ENCODE measurements around the gene ERP44.
"Not testable (repeated sequence)": the region's sequence is repeated elsewhere in the genome, so short reads cannot be mapped to it uniquely, and the experiment has no call there.

ERP44 gene

GRCh38 chr9:100100146-100100667, 1.4 kb upstream of the ERP44 start:
- no peak for DNase-seq (ENCODE audit: low read depth)

GRCh38 chr9:100099722-100100042, 882 bp upstream of the ERP44 start:
- no peak for DNase-seq (ENCODE audit: low read depth)

GRCh38 chr9:100098046-100098886, 534 bp downstream of the ERP44 start:
- no peak for DNase-seq (ENCODE audit: low read depth)

GRCh38 chr9:100096378-100096916, 2.4 kb downstream of the ERP44 start:
- DNase-seq (ENCODE audit: low read depth) = no peak

GRCh38 chr9:100094411-100094810, 4.4 kb downstream of the ERP44 start:
- DNase-seq (ENCODE audit: low read depth) = not testable (repeated sequence)

GRCh38 chr9:100092066-100092465, 6.7 kb downstream of the ERP44 start:
- DNase-seq (ENCODE audit: low read depth) = no peak

GRCh38 chr9:100091650-100092049, 7.2 kb downstream of the ERP44 start:
- no peak for DNase-seq (ENCODE audit: low read depth)

- DNase-seq (ENCODE audit: low read depth) = no peak
These were observed 7.9 kb downstream of the ERP44 start for GRCh38 chr9:100090880-100091279.

- DNase-seq (ENCODE audit: low read depth) = no peak
These were observed 10.6 kb downstream of the ERP44 start for GRCh38 chr9:100088202-100088601.

GRCh38 chr9:100087218-100087617, 11.6 kb downstream of the ERP44 start:
- no peak for DNase-seq (ENCODE audit: low read depth)

GRCh38 chr9:100086097-100086635, 12.6 kb downstream of the ERP44 start:
- DNase-seq (ENCODE audit: low read depth) = no peak

GRCh38 chr9:100084734-100085133, 14.1 kb downstream of the ERP44 start:
- no peak for DNase-seq (ENCODE audit: low read depth)

- DNase-seq (ENCODE audit: low read depth) = no peak
These were observed 14.7 kb downstream of the ERP44 start for GRCh38 chr9:100084128-100084453.

- DNase-seq (ENCODE audit: low read depth) = no peak
These were observed 15.2 kb downstream of the ERP44 start for GRCh38 chr9:100083448-100084127.

GRCh38 chr9:100082782-100083181, 16.0 kb downstream of the ERP44 start:
- DNase-seq (ENCODE audit: low read depth) = peak; percentile 55

GRCh38 chr9:100076256-100076655, 22.5 kb downstream of the ERP44 start:
- not testable (repeated sequence) for DNase-seq (ENCODE audit: low read depth)

GRCh38 chr9:100074989-100075388, 23.8 kb downstream of the ERP44 start:
- no peak for DNase-seq (ENCODE audit: low read depth)

- no peak for DNase-seq (ENCODE audit: low read depth)
These were observed 24.7 kb downstream of the ERP44 start for GRCh38 chr9:100074093-100074492.

- DNase-seq (ENCODE audit: low read depth) = no peak
These were observed 26.0 kb downstream of the ERP44 start for GRCh38 chr9:100072805-100073204.

GRCh38 chr9:100071271-100071670, 27.5 kb downstream of the ERP44 start:
- no peak for DNase-seq (ENCODE audit: low read depth)

- DNase-seq (ENCODE audit: low read depth) = no peak
These were observed 28.4 kb downstream of the ERP44 start for GRCh38 chr9:100070104-100071041.

GRCh38 chr9:100069068-100069467, 29.7 kb downstream of the ERP44 start:
- DNase-seq (ENCODE audit: low read depth) = not testable (repeated sequence)

Data from stromal cell of bone marrow (primary cell).